GM18909 (cell line): ENCODE measurements around the gene SHROOM2.

Source experiments
- ATAC-seq: cut with Tn5 transposase; IDR thresholded peaks from one replicate; pipeline ENCODE4 v1.9.1; 2021; ENCODE audit warnings: mild to moderate bottlenecking; ENCODE audit not compliant: unreplicated experiment, poor library complexity

SHROOM2 gene

DNA sequence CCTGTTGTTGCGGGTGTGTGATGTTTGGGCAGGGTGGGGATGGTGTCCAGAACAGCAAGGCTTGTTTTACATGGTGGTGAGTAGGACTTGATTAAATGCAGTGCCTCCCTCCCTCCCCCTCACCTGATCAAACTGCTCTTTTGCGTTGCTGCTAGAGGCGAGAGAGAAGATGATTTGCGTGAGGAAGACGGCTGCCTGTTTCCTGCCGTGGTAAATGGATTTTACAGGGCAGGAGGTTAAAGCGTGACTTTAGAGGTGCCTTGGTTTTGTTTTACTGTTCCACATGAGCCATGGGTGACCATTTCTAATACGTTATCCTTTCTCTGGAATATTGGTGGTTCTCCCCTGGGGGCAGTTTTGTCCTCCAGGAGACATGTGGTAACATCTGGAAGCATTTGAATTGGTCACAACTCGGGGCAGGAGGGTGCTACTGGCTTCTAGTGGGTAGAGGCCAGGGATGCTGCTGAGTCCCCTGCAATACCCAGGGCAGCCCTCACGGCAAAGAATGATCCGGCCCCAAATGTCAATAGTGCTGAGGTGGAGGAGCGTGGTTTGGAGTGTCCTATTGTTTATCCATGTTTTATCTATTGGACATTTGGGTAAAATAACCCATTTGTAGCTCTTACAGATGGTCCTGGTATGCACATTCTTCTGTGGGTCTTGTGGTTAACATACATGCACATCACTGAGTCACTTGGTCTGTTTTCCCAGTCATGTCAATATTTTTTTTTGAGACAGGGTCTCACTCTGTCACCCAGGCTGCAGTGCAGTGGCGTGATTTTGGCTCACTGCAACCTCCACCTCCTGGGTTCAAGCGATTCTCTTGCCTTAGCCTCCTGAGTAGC is 73.7 kb downstream of the SHROOM2 start:
- no peak for ATAC-seq

DNA sequence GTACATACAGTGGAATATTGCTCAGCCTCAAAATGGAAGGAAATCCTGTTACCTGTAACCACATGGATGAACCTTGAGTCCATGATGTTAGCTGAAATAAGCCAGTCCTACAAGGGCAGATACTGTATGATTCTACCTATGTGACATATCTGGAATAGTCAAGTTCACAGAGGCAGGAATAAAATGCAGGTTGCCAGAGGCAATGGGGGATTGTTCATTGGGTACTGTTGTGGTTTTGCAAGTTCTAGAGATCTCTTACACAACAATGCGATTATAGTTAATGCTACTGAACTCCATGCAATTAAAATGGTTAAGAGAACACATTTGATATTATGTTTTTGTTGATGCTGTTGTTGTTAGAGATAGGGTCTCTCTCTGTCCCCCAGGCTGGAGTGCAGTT is 74.6 kb downstream of the SHROOM2 start:
- ATAC-seq: no peak

DNA sequence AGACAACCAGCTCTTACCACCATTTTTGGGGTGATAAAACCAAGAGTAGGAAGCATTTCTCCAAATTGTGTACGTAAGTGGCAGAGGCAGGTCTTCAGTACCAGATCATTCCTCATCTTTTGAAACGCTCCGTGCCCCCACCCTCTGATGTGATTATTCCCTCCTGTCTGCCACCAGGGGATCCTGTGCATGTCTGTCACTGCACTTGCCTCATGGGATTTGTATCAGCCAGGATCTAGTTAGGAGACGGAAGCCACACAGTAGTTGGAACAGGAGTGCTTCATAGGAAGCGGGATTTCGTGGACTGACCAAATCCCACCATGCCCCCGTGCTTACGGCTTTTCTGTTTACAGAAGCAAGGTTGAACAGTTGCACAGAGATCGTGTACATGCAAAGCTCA is 75.5 kb downstream of the SHROOM2 start:
- ATAC-seq: no peak

DNA sequence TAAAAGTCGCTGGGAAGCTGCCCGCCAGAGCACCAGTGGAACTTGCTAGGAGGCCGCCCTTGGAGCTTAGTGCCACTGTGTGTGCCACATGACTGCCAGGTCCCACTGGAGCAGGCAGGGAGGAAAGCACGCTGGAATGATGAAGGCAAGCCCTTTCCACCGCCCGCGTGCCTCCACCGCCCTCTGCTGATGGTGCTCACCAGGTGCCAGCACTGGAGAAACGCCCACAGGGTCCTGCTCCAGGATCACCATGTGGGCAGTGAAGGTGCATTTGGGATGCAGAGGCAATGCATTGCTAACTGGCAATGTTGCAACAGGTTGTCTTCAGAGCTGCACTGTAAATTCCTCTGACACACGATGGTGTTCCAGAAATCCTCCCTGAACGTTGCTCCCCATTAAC is 76.3 kb downstream of the SHROOM2 start:
- ATAC-seq: no peak

DNA sequence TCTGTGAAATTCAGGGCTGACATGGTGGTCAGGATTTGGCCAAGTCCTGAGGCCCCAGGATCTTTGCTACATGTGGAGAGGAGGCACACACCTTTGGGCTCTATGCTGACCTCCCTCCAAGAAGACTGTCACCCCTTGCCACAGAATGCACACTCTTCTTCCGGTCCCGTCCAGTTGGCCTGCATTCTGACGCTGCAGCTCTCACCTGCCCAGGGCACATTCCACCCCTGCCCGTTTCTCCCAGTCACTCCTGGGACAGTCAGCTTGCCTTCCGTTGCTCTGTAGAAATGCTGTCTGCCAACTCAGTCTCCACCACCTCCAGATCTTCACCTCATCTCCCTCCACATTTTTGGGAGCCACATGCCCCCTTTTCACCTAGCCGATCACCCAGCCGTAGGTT is 76.7 kb downstream of the SHROOM2 start:
- ATAC-seq: no peak

DNA sequence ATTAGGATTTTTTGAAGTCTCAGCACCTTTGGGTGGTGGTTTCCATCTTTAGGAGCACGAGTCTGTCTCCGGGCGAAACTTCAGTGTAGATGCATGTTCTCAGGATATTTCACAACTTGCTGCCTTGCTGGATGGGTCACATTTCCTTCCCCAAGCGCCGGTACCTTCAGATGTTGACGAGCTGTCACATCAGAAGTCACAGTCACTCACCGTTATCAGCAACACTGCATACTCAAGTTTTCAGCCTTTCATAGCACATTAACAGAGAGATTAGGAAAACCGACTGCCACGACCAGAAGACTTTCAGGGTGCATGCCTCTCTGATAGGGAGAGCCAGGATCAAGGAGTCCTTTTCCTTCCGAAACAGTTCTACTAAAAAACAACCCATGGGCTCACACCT is 77.8 kb downstream of the SHROOM2 start:
- ATAC-seq: no peak

DNA sequence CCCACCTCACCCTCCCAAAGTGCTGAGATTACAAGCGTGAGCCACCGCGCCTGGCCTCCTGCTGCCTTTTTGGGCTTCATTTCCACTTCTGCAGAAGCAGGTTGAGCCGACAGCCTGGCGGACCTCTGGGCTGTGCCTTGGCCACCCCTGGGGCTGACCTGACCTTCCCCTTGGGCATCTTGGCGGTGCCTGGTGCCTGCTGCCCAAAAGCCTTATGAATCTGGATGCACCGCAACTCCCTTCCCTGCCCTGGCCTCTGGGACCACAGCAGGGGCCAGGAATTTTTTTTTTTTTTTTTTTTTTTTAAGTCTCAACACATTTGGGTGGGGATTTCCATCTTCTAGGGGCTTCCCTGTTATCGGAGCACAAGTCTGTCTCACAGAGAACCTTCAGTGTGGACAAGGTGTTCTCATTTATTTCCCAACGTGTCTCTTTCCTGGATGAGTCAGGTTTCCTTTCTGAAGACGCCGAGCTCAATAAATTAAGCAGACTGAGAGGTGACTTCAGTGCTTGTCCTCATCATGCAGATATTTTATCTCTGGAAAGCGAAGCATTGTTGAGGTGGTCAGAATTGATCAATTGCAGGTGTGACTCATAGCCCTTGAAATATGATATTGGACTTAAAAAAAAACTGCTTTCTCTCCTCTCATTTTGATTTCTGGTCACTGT is 79.7 kb downstream of the SHROOM2 start:
- no peak for ATAC-seq

DNA sequence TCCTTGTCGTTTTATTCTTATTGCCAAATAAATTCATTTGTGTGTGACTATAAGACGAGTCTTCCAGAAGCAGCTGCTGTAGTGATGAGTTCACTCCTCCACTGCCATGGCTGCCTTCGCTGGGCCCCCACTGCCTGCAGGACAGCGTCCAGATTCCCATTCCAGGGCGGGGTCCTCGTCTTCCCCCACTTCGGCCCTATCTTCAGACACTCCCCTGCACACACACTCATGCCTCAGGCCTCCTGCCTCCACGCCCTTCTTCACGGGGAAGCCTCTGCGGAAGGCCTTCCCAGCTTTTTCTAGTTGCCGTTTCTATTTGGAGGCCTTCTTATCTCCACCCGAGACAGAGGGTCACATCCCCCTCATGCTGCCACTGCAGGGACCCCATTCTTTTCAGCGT is 80.4 kb downstream of the SHROOM2 start:
- no peak for ATAC-seq

DNA sequence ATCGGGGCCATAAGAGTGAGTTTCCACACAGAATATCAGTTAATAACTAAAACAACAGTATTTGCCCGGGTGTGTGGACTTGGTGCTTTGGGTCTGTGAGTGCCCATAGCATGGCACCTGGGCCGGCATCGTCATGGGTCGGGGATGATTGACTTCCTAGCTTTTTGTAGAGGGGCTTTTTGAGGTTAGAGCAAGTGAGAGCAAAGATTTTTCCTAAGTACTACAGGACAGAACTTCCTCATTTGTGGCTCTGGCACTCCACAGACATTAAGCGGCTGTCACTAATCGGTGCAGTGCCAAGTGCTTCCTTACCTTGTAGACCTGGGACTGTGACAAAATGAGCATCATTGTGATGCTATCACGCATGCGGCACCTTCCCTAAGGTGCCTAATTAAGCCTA is 81.0 kb downstream of the SHROOM2 start:
- ATAC-seq: no peak

DNA sequence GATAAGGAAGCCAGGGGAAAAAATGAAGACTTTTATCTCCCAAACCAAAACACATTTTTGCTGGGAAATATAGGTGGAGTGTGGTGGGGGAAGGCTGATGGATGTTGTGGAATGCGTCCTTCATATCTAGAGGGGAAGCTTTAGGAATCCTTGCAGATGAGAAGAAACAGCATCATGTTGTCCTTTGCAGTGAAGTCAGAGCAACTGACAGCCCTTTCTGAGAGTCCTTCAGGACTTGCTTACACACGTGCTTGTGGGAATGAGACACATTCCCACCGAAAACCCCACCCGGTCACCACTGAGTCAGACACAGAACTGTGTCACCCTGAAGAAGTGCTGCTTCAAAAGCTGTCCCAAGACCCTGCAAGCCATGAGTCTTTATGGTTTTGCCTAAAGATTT is 81.5 kb downstream of the SHROOM2 start:
- ATAC-seq: no peak

DNA sequence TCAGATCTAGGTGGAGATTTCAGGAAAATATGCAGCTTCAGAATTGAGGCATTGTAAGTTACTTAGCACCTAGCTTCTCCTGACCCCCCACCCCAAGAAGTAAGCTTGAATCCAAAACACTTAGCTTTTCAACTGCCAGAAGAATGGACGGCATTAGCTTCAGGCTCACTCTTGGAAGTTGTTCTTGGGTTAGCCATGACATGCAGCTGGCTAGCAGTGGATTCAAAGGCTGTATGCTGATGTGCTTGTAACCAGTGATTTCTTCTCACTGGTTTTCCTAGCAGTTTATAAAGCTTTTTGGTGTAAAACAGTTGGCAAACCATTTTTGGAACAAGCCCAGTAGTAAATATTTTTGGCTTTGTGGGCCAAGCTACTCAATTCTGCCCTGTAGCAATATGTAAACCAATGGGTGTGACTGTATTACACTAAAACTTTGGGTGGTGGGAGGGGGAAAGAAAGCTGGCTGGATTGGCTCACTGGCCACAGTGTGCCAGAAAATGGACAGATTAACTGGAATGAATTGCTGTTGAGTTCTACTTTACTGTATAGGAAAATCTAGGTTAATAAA is 85.6 kb downstream of the SHROOM2 start:
- no peak for ATAC-seq

DNA sequence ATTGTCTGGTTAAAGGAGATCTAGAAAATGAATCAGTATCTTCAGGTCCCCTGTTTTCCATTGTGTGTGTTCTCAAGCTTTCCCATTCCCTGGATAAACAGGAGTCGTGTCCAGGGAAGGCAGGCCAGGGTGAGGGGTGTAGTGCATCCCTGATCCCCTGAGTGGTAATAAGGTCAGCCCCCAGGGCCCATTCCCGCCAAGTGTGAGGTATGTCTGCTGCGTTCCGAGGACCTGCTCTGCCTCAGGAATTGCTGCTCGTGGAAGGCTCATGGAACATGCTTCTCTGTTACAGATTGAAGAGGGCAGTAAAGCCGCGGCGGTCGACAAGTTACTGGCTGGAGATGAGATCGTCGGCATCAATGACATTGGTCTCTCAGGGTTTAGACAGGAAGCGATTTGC is 87.1 kb downstream of the SHROOM2 start:
- ATAC-seq: no peak

DNA sequence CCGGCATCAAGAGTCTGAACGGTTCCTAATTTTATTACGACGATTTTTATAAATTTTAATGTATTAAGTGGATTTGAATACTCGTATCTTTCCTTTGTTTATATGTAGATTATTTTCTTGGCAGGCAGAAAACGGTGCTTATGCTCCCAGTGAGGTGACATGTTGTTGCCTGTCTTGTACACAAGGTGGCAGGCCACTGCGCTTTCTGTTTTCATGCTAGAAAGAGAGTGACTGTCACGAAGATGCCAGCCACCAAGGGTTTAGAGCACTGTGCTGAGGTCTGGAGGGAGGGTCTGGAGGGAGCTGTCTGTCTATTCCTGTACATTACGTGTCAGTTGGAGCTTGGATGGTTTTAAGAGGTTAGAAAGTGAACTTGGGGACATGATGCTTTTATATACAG is 87.7 kb downstream of the SHROOM2 start:
- ATAC-seq: peak; percentile 97

DNA sequence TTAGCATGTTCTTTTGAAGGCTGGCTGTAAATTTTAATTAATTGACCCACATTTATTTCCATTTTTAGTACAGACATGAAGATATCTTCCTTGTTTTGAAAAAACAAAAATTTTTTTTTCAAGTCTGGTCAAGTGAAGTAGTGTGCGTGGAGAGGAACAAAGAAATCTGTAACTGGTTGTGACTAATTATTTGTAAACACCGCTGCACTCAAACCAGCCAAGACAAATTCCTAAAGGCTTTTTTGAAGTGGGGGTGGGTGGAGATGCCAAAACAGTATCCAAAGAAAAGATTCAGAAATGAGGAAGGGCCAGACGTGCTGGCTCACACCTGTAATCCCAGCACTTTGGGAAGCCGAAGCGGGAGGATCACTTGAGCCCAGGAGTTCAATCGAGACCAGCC is 88.3 kb downstream of the SHROOM2 start:
- ATAC-seq: no peak

DNA sequence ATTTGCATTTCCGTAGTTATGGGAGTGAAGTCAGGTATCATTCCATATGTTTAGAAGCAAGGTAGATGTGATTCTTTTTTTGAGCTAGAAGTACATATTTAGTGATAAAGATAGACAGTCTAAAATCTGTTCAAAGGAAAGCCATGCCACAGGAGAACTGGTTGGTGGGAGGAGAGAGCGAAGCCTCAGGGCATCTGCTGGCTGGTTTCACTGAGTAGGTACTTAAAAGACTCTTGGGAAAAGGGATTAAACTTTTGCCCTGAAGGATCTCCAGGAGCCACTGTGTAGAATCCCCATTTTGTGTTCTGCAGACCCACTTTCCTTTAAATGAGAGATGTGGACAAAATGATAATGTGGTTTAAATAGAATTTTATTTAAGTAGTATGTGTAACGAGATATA is 89.6 kb downstream of the SHROOM2 start:
- no peak for ATAC-seq

DNA sequence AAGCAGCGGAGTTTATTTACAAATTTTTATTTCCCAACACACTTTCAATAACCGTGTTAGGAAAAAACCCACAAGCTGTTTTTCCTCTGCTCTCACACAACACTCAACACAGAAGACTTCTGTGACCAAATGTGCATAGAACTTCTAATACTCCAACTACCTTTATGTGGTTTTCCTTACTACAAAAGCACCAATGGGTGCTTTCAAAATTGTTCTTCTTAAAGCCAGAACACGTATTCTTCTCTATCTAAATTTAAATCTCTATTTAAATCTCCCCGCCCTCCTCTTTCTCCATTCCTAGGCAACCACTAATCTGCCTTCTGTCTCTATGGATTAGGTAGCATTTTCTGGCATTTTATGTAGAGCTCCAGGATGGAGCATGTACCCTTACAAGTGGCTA is 90.0 kb downstream of the SHROOM2 start:
- no peak for ATAC-seq

DNA sequence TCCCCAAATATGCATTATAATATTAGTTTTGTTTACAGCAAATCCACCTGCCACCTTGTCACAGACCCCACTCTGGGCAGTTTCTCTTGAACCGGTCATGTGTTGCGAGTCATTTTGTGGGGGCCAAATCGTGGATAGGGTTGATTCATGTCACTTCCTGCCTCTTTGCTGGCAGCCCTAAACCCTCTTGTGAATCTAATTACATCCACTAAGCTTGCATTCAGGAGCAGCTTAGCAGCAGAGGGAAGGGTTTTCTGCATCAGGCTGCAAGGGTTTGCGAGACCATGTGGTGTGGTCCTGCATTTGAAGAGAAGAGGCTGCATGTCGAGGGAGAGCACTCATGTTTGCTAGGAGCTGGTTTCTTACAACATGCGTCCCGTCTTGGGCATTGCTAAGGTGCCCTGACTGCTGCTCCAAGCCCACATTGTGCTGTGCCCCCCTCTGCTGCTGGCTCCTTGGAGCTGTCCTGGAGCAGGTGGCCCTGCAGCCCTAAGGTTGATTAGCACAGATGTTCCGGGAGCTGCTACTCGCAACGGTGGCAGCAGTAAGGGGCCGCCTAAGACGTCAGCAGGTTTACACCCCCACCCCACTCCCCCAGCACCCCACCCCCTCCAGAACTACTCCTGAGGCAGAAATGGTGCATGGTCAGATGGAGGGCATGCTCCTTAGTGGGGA is 92.1 kb downstream of the SHROOM2 start:
- ATAC-seq: no peak

DNA sequence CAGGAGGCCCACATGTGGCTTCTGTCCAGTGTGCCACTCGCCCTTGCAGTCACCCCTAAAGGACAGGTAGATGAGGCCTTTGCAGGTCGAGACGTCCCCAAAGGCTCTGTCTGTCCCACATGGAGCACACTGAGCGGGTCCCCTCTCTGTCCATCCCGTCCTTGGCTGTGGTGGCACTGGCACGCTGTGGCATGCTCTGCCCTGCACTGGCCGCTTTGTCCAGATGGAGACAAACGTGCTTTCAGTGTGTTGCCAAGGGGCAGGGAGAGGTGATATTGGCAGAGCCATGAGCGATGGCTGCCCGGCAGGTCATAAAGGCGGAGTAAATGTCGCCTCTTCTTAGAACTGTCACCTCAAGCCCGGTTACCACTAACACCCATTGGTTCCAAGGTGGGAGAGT is 94.0 kb downstream of the SHROOM2 start:
- ATAC-seq: no peak

DNA sequence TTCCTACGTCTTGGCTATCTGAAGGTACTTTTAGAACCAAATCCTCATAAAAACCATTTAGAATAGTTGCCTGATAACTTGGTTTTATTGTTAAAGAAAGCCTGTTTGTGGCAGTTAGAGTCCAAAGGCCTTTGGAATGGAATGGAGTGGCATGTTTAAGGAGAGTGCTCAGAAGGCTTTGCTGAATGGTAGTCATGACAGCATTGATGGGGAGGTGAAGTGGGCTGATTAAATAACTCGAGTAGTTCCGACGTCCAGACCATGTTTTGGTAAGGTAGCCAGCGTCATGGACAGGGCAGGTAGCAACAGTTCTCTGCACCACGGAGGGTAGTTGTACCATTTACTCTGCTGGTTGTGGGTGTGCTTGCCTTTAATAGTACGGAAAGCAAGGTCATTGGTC is 94.6 kb downstream of the SHROOM2 start:
- ATAC-seq: no peak

DNA sequence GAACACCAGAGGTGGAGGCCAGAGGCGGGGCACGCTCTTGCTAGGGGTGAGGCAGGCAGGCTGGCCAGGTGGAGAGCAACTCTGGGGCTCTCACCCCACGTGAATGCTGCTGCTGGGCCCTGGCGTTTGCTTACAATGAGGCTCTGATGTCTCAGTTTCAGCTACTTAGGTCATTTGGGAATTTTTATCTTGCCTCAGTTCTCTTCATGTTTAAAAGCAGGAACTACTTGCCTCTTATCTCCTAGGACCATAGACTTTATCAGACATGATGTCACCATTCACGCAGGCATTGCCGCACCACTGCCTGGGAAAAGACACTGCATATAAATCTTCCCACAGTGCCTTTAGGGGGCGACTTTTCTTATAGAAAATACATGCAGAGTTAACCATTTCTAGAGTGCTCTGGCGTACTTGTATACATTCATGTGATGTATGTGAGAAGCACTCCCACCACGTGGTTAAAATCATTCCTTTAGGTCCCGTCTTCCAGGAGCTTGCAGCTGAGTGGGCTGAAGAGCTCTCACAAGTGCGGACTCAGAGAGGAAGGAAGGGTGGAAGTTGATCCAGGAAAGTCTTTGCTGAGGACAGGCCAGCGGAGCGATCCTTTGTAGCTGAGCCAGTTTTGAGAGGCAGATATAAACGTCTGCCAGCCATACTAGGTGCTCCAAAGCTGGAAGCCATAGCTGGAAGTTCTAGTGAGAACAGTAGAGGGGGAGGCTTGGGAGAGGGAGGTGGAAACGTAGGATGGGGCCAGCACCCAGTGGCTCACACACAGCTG is 96.6 kb downstream of the SHROOM2 start:
- ATAC-seq: no peak
